Middle frontal gyrus (tissue), 1 donor: ENCODE measurements around the gene DNAJC18.
"Not testable (repeated sequence)": the region's sequence is repeated elsewhere in the genome, so short reads cannot be mapped to it uniquely, and the experiment has no call there.

Experiments used
- DNase-seq: peaks from one replicate; pipeline ENCODE4 v3.0.0-alpha.2; 2015; ENCODE audit warnings: low spot score; ENCODE audit errors: extremely low spot score

The DNAJC18 gene

GRCh38 chr5:139430015-139430414 lies 9.3 kb downstream of the DNAJC18 start:
- no peak for DNase-seq

- DNase-seq = no peak
These were observed 13.0 kb downstream of the DNAJC18 start for GRCh38 chr5:139426203-139426885.

- no peak for DNase-seq
These were observed 13.8 kb downstream of the DNAJC18 start for GRCh38 chr5:139425497-139425896.

DNA sequence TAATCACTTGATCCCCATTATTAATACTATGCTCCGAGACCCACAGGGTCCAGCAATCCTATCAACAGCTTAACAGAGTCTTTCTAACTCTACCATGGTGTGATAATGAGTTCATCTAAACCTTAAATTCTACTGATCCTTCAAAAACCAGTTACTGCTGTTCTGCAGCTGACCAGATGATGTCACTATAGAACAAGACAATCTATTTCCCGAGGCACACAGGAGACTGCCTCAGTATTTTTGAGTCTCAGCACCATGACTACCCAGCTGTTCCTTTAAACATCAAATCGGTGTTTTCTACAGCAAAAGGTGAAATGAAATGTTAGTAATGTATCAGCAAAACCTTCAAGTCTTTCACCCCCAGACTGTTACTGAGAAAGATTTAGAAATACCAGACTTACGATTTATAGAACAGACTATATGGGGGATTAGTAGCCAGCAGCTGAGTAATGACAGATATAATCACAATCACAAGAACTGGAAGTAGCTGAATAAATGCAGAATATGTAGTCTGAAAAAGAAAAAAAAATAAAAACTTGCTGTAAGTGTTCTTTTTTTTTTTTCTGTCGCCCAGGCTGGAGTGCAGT lies 16.9 kb downstream of the DNAJC18 start:
- peak; percentile 61 for DNase-seq

GRCh38 chr5:139419226-139420192 lies 19.8 kb downstream of the DNAJC18 start:
- DNase-seq = no peak

DNA sequence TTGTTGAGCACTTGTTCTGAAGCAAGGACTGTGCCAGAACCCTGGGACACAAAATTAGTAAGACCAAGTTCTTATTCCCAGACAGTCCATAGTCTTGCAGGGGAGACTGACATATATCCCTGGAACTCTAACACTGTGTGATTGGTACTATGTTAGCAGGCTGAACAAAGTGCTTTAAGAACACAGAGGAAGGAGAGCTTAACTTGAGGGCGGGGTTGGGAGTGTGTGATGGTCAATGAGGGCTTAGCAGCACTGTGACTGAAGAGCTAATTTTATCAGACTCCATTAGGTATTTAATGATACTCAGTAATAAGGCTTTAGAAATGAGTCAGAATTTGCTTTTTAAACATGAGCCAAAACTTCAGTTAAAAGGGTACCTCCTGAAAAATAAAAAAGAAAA lies 20.5 kb downstream of the DNAJC18 start:
- DNase-seq = no peak

DNA sequence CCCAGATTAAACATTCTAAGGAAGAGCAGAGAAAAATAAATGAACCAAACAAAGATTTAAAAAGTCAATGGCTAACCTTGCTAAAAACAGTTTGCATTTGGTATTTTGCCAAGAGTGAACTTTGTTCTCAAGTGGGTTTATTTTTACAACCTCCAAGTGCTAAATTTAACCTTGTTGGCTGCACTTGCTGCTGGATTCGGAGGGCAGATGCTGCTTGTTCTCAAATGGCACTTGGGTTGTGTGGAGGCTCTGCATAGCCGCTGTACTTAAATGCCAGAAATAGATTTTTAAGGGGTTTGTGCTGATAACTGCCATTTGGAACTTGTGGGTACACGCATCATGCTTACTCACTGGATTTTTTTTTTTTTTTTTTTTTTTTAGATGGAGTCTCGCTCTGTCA lies 22.1 kb downstream of the DNAJC18 start:
- DNase-seq = peak; percentile 71

- DNase-seq = no peak
These were observed 22.7 kb downstream of the DNAJC18 start for GRCh38 chr5:139416651-139417050.

- DNase-seq = no peak
These were observed 23.5 kb downstream of the DNAJC18 start for GRCh38 chr5:139415869-139416268.

GRCh38 chr5:139415221-139415861 lies 24.0 kb downstream of the DNAJC18 start:
- DNase-seq = peak; percentile 69

DNA sequence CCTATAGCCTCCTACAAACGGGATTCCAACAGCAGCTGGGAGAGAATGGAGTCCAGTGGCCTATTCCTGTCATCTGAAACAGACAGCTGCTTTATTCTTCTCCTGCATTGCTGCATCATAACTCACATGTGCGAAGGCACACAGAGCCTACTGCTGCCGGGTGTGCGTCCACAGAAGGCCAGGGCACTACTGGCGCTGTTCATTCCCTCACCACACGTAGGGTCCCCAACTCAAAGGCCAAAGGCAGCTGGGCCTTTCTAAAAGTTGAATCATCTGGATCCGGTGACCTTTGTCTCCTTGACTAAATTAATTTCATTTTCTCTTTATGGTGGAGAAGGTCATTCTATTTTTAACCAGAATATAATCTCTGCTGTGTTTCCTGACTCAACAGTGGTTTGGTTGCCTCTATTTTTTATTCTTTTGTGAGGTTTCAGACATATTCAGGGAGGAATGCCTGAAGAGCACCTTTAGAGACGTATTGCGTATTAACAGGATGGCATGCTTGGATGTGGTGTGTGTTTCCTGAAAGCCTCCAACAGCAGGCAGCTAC lies 24.7 kb downstream of the DNAJC18 start:
- no peak for DNase-seq

DNA sequence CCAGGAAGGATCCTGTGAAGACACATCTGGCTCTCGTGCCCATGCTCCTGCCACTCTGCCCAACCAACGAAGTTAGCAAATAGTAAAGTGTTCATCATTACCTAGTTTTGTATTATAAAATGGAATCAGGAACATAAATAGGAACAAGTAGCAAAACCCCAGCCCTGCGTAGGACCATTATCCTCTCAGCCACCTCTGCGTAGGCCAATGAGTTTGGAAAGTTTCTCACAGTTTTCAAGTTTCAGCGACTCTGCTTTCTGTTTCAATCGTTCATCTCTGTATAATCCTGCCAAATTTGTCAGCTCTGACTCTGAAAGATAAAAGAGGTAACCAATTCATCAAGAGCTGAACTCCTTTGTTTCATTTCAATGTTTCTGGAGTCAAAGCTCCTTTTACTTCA lies 25.4 kb downstream of the DNAJC18 start:
- no peak for DNase-seq

DNA sequence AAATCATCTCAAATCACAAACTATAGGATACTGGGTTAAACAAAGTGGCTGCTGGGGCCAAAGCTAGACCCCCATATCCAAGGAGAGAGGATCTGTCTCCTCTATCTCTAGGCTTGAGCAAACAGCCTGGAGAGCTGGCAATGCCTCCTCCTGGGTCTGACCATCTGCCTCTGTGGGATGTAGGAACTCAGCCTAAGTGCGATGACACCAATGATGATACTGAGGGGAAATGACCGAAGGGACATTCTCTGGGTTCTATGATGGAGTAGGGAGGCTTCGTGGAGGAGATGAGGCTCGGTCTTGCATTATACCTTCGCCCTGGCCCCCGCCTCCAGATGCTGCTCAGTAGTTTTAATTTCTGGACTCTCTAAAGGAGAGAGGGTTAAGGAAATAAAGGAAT lies 26.2 kb downstream of the DNAJC18 start:
- DNase-seq = no peak

- DNase-seq = peak; percentile 62
These were observed 28.1 kb downstream of the DNAJC18 start for GRCh38 chr5:139410993-139411828.

GRCh38 chr5:139410121-139410992 lies 29.0 kb downstream of the DNAJC18 start:
- DNase-seq = no peak

- not testable (repeated sequence) for DNase-seq
These were observed 30.2 kb downstream of the DNAJC18 start for GRCh38 chr5:139409116-139409515.

- no peak for DNase-seq
These were observed 31.1 kb downstream of the DNAJC18 start for GRCh38 chr5:139408191-139408590.

GRCh38 chr5:139407517-139407916 lies 31.8 kb downstream of the DNAJC18 start:
- DNase-seq = no peak

DNA sequence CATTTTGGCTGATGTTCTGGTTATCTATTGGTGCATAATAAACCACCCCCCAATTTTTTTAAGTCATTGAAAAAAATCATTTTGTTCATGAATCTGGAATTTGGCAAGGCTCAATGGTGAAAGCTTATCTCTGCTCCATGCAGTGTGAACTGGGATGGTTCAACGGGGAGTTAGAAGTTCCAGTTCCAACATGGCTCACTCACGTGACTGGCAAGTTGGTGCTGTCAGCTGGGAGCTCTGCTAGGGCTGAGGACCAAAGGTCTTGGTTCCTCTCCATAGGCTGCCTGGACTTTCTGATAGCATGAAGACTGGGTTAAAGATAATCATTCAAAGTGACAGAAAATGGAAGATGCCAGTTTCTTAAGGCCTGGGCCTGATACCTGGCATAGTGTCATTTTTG lies 32.4 kb downstream of the DNAJC18 start:
- DNase-seq = no peak

DNA sequence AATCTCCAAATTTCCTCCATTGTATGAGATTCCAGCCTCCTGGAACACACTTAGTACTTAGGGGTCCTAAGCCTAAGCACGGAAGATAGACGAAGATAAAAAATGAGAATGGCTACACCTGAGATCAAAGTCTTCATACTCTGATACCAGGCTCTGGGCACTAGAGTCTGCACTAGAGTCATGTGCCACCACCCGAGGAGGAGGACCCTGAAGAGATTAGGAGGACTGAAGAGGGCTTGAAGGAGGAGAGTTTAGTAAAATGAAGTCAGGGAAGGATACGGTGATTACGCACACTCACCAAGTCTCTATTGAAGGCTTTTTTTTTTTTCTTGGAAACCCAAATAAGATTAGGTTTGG lies 34.9 kb downstream of the DNAJC18 start:
- DNase-seq = no peak
